Liver (tissue), 9 donors: ENCODE results near the gene TSPAN8. TPM values are rescaled to one million over a fixed set of nuclear protein-coding genes. Genes with fewer than 3 reads are reported as not detected.

Source experiments
- DNase-seq: peaks from one replicate; pipeline ENCODE4 v3.0.0-alpha.2; 2017; ENCODE audit warnings: low spot score
- H3K27ac ChIP-seq, 2 donors: one replicate each; pipeline ENCODE4 v1.7.0; 2013; ENCODE audit warnings: inconsistent platforms in 2 of 2, low read length in 2 of 2, control low read depth in 1 of 2, low read depth in 1 of 2, mild to moderate bottlenecking in 1 of 2
- H3K27me3 ChIP-seq, 4 donors: one replicate each; pipeline versions ENCODE4 v1.6.1 to v1.7.0; 2013; ENCODE audit warnings: low read length in 3 of 4, inconsistent platforms in 1 of 4, mild to moderate bottlenecking in 1 of 4, moderate library complexity in 1 of 4; ENCODE audit not compliant: control insufficient read depth in 4 of 4, insufficient read depth in 4 of 4
- H3K36me3 ChIP-seq, 4 donors: one replicate each; pipeline versions ENCODE4 v1.6.1 to v1.7.0; 2013; ENCODE audit warnings: low read length in 3 of 4, mild to moderate bottlenecking in 3 of 4, low read depth in 1 of 4, moderate library complexity in 1 of 4; ENCODE audit not compliant: control insufficient read depth in 4 of 4, insufficient read depth in 3 of 4
- H3K4me1 ChIP-seq, 4 donors: one replicate each; pipeline versions ENCODE4 v1.6.1 to v1.7.0; 2013; ENCODE audit warnings: low read length in 3 of 4, mild to moderate bottlenecking in 3 of 4, moderate library complexity in 1 of 4; ENCODE audit not compliant: control insufficient read depth in 4 of 4, insufficient read depth in 4 of 4
- H3K4me3 ChIP-seq, 3 donors: one replicate each; pipeline versions ENCODE4 v1.6.1 to v1.7.0; 2013; ENCODE audit warnings: low read length in 3 of 3, control low read depth in 1 of 3, low read depth in 1 of 3, mild to moderate bottlenecking in 1 of 3
- H3K9ac ChIP-seq, 2 donors: one replicate each; pipeline ENCODE4 v1.7.0; 2013; ENCODE audit warnings: low read length in 2 of 2, mild to moderate bottlenecking in 2 of 2, moderate library complexity in 2 of 2, control low read depth in 1 of 2, low read depth in 1 of 2
- H3K9me3 ChIP-seq, 4 donors: one replicate each; pipeline versions ENCODE4 v1.6.1 to v1.7.0; 2013; ENCODE audit warnings: low read length in 3 of 4; ENCODE audit not compliant: control insufficient read depth in 4 of 4
- ATF3 ChIP-seq: IDR thresholded peaks from 2 replicates; pipeline ENCODE4 v1.6.1; 2016; ENCODE audit warnings: antibody characterized with exemption
- CTCF ChIP-seq: fragments of 150-350 bp; IDR thresholded peaks from 2 replicates; pipeline ENCODE4 v1.5.1; 2017; ENCODE audit warnings: improper control_type of control experiment, low read depth, low read length; ENCODE audit not compliant: missing input control
- EGR1 ChIP-seq, 2 donors: IDR thresholded peaks; 2 replicates each; pipeline ENCODE4 v1.6.1; 2016 to 2018; ENCODE audit warnings: antibody characterized with exemption in 2 of 2, low read depth in 2 of 2
- FOXA1 ChIP-seq: IDR thresholded peaks from 2 replicates; pipeline ENCODE4 v1.6.1; 2016; ENCODE audit warnings: antibody characterized with exemption
- FOXA2 ChIP-seq: IDR thresholded peaks from 2 replicates; pipeline ENCODE4 v1.6.1; 2016; ENCODE audit warnings: antibody characterized with exemption
- GABPA ChIP-seq, 2 donors: IDR thresholded peaks in 1 of 2; conservative IDR thresholded peaks in 1 of 2; 2 replicates each; pipeline ENCODE4 v1.6.1; 2016; ENCODE audit warnings: antibody characterized with exemption in 2 of 2, mild to moderate bottlenecking in 1 of 2, moderate library complexity in 1 of 2
- HNF4A ChIP-seq, 2 donors: conservative IDR thresholded peaks; 2 replicates each; pipeline ENCODE4 v1.6.1; 2016; ENCODE audit warnings: antibody characterized with exemption in 2 of 2, mild to moderate bottlenecking in 2 of 2
- HNF4G ChIP-seq: IDR thresholded peaks from 2 replicates; pipeline ENCODE4 v1.6.1; 2016; ENCODE audit warnings: antibody characterized with exemption
- MAX ChIP-seq: IDR thresholded peaks from 2 replicates; pipeline ENCODE4 v1.6.1; 2016; ENCODE audit warnings: antibody characterized with exemption
- NR2F2 ChIP-seq: IDR thresholded peaks from 2 replicates; pipeline ENCODE4 v1.6.1; 2016; ENCODE audit warnings: antibody characterized with exemption
- RAD21 ChIP-seq, 2 donors: IDR thresholded peaks; 2 replicates each; pipeline ENCODE4 v1.6.1; 2016; ENCODE audit warnings: antibody characterized with exemption in 2 of 2, mild to moderate bottlenecking in 2 of 2
- SP1 ChIP-seq: IDR thresholded peaks from 2 replicates; pipeline ENCODE4 v1.6.1; 2018; ENCODE audit warnings: antibody characterized with exemption, mild to moderate bottlenecking
- TAF1 ChIP-seq: conservative IDR thresholded peaks from 2 replicates; pipeline ENCODE4 v1.6.1; 2016; ENCODE audit warnings: antibody characterized with exemption, mild to moderate bottlenecking
- YY1 ChIP-seq: IDR thresholded peaks from 2 replicates; pipeline ENCODE4 v1.6.1; 2016; ENCODE audit warnings: antibody characterized with exemption, mild to moderate bottlenecking
- ZBTB33 ChIP-seq: IDR thresholded peaks from 2 replicates; pipeline ENCODE4 v1.6.1; 2016; ENCODE audit warnings: antibody characterized with exemption
- WGBS: extraction: QIAGEN DNeasy Blood & Tissue Kit; methylation state at CpG from one replicate; pipeline ENCODE4 v1.1.7; 2013; 5-methylcytosine and 5-hydroxymethylcytosine counted together
- polyA plus RNA-seq, 2 donors: library from polyadenylated mRNA; stranded (reverse) in 1 of 2; unstranded in 1 of 2; fragments of 200-250 nt in 1 of 2; fragments of >200 nt in 1 of 2; fragmentation: Nextera tagmentation in 1 of 2; extraction: Ambion mirVana in 1 of 2; gene quantifications; one replicate each; pipeline versions ENCODE4 v1.2.1 to v1.2.3, GENCODE V29; 2013 to 2015
- total RNA-seq, 2 donors: library from RNA; depleted of rRNA; stranded (reverse); fragments of >200 nt; gene quantifications; one replicate each; pipeline ENCODE4 v1.2.3, GENCODE V29; 2014
- donor health status: healthy.
- donor health status: healthy.
- donor health status: healthy.
- donor health status: healthy.
- donor health status: healthy.

TSPAN8 gene
- total and polyA plus RNA-seq, 4 donors: 0.65 to 9.3 (median 5.2) TPM

GRCh38 chr12:71193041-71193440 lies 35.2 kb upstream of the TSPAN8 start:
- H3K27ac ChIP-seq: no peak overlapping the region
- no peak overlapping the region for H3K4me3 ChIP-seq
- H3K9me3 ChIP-seq: no peaks in the 10 kb centered on the region
- no peaks in the 10 kb centered on the region for H3K27me3 ChIP-seq
- no peak for DNase-seq
- H3K9ac ChIP-seq: no peak overlapping the region
- no peak for TF ChIP-seq NR2F2
- no peak for TF ChIP-seq FOXA1
- no peak for TF ChIP-seq MAX
- no peaks in the 10 kb centered on the region for H3K4me1 ChIP-seq
- WGBS: 83% methylated on average over 1 of the region's 1 CpG
- peaks cover 0 to 1% (median 0%) of the 10 kb centered on the region in 4 donors for H3K36me3 ChIP-seq

- DNase-seq: no peak
- WGBS: 70% methylated on average over 5 of the region's 5 CpGs
- H3K27ac ChIP-seq: no peak overlapping the region
- no peaks in the 10 kb centered on the region for H3K9me3 ChIP-seq
- no peaks in the 10 kb centered on the region for H3K27me3 ChIP-seq
- no peaks in the 10 kb centered on the region for H3K4me1 ChIP-seq
- H3K4me3 ChIP-seq: no peak overlapping the region
- H3K9ac ChIP-seq: no peak overlapping the region
- no peaks in the 10 kb centered on the region for H3K36me3 ChIP-seq
- TF ChIP-seq RAD21 (IDR thresholded peaks at IDR 0.05) (no peak), CTCF (no peak), SP1 (no peak), ATF3 (no peak), FOXA2 (no peak), ZBTB33 (no peak), FOXA1 (no peak), YY1 (no peak), HNF4A (conservative IDR thresholded peaks at IDR 0.05) (no peak), HNF4G (no peak), TAF1 (no peak)
Measured at GRCh38 chr12:71191509-71192196, 33.9 kb upstream of the TSPAN8 start.

- no peaks in the 10 kb centered on the region for H3K36me3 ChIP-seq
- DNase-seq: no peak
- no peak for TF ChIP-seq GABPA (IDR thresholded peaks at IDR 0.05 in 1 of 2, conservative IDR thresholded peaks at IDR 0.05 in 1 of 2)
- TF ChIP-seq HNF4A (conservative IDR thresholded peaks at IDR 0.05): no peak
- no peak for TF ChIP-seq FOXA1
- TF ChIP-seq FOXA2: no peak
- TF ChIP-seq CTCF: no peak
- no peak for TF ChIP-seq YY1
- TF ChIP-seq RAD21 (IDR thresholded peaks at IDR 0.05): no peak
- TF ChIP-seq EGR1 (IDR thresholded peaks at IDR 0.05; ENCODE audit: low read depth in 2 of 2): no peak
- TF ChIP-seq NR2F2: no peak
- TF ChIP-seq MAX: no peak
- TF ChIP-seq TAF1: no peak
- TF ChIP-seq HNF4G: no peak
- 78% methylated on average over 4 of the region's 4 CpGs for WGBS
- H3K9ac ChIP-seq: no peak overlapping the region
- no peaks in the 10 kb centered on the region for H3K4me1 ChIP-seq
- H3K4me3 ChIP-seq: no peak overlapping the region
- no peak overlapping the region for H3K27ac ChIP-seq
- no peaks in the 10 kb centered on the region for H3K9me3 ChIP-seq
- no peaks in the 10 kb centered on the region for H3K27me3 ChIP-seq
Measured at GRCh38 chr12:71190822-71191221, 33.0 kb upstream of the TSPAN8 start.
